ENCODE data around the gene C19orf25.
"Not testable (repeated sequence)": the region's sequence is repeated elsewhere in the genome, so short reads cannot be mapped to it uniquely, and the experiment has no call there.

Gene C19orf25

GRCh38 chr19:1495051-1495798, 16.2 kb upstream of the C19orf25 start:
- no peak for DNase-seq

GRCh38 chr19:1494115-1494815, 15.2 kb upstream of the C19orf25 start:
- no peak for DNase-seq

GRCh38 chr19:1492474-1493006, 13.5 kb upstream of the C19orf25 start:
- no peak for DNase-seq

GRCh38 chr19:1491849-1492170, 12.8 kb upstream of the C19orf25 start:
- DNase-seq: no peak

GRCh38 chr19:1491114-1491848, 12.3 kb upstream of the C19orf25 start, which contains the start of gene REEP6:
REEP6 (plus strand) TSS chr19:1491181; CDS start chr19:1491270, 89 bp downstream.
- no peak for DNase-seq

- peak; percentile 92 for DNase-seq
These were observed 11.5 kb upstream of the C19orf25 start, which contains the start of gene PCSK4 for GRCh38 chr19:1490311-1491113. PCSK4 (minus strand) TSS chr19:1490350; CDS start chr19:1490346, 4 bp downstream.

GRCh38 chr19:1489463-1490310, 10.7 kb upstream of the C19orf25 start:
- DNase-seq: no peak

- no peak for DNase-seq
These were observed 9.2 kb upstream of the C19orf25 start for GRCh38 chr19:1488282-1488601.

GRCh38 chr19:1487576-1488281, 8.7 kb upstream of the C19orf25 start:
- no peak for DNase-seq

GRCh38 chr19:1486720-1487575, 7.9 kb upstream of the C19orf25 start:
- no peak for DNase-seq

GRCh38 chr19:1483979-1484428, 5.0 kb upstream of the C19orf25 start:
- DNase-seq: no peak

- no peak for DNase-seq
These were observed 4.3 kb upstream of the C19orf25 start for GRCh38 chr19:1483131-1483978.

- no peak for DNase-seq
These were observed 3.5 kb upstream of the C19orf25 start for GRCh38 chr19:1482361-1483130.

GRCh38 chr19:1481893-1482360, 2.9 kb upstream of the C19orf25 start:
- DNase-seq: no peak

- DNase-seq: no peak
These were observed 2.3 kb upstream of the C19orf25 start for GRCh38 chr19:1481224-1481892.

- not testable (repeated sequence) for DNase-seq
These were observed 2.0 kb downstream of the C19orf25 start for GRCh38 chr19:1477056-1477455.

- DNase-seq: no peak
These were observed 3.1 kb downstream of the C19orf25 start for GRCh38 chr19:1475751-1476437.
